Fibroblast of villous mesenchyme (primary cell): ENCODE results near the gene ATOH8. TPM values are rescaled to one million over a fixed set of nuclear protein-coding genes. Genes with fewer than 3 reads are reported as not detected.
A peak's percentile ranks its signal among the peaks of the same experiment; 100 is the strongest.

Experiments
- DNase-seq: peaks from one replicate; pipeline ENCODE4 v3.0.0-alpha.2; 2010; ENCODE audit warnings: low read depth
- H3K4me3 ChIP-seq: 2 replicates; pipeline ENCODE4 v1.5.1; 2011; ENCODE audit warnings: low read depth, mild to moderate bottlenecking, low read length
- total RNA-seq: library from RNA; depleted of rRNA; stranded (reverse); fragments of >200 nt; gene quantifications from 2 replicates; pipeline ENCODE4 v1.2.3, GENCODE V29; 2012
- TF ChIP-seq, protein P1 (sequence below): IDR thresholded peaks from 2 replicates; pipeline ENCODE4 v1.5.1; 2012; ENCODE audit warnings: low read depth, mild to moderate bottlenecking, low read length; ENCODE audit not compliant: insufficient read depth

The ATOH8 gene
- total RNA-seq, 1 donor, result 9.1 TPM

DNA sequence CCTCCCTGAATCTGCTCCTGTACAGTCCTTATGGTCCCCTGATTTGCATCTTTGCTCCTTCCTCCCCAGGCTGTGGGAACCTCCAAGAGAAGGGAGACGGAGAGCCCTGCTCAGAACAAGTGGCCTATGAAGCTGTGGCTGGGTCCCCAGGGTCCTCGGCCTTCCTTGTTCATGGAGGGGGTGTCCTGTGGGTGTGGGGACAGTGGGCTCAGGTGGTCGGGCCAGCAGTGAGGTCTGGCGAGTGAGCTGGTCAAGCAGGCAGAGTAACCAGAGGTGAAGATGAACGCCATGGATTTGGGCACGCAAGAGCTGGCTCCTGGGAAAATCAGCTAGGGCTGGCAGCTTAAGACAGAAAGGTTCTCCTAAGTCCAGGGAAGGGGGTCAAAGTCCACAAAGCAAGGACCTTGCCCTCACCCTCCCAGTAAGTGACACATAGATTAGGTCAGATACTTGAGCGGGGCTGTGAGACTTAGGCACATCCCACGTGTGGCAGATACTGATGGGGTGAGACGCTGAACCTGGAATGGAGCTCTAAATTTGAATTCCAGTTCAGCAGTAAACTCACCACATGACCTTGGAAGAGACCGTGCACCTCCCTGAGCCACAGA is 34.8 kb upstream of the ATOH8 start:
- DNase-seq, result no peak
- no peak overlapping the region for H3K4me3 ChIP-seq
- TF ChIP-seq, protein P1, sequence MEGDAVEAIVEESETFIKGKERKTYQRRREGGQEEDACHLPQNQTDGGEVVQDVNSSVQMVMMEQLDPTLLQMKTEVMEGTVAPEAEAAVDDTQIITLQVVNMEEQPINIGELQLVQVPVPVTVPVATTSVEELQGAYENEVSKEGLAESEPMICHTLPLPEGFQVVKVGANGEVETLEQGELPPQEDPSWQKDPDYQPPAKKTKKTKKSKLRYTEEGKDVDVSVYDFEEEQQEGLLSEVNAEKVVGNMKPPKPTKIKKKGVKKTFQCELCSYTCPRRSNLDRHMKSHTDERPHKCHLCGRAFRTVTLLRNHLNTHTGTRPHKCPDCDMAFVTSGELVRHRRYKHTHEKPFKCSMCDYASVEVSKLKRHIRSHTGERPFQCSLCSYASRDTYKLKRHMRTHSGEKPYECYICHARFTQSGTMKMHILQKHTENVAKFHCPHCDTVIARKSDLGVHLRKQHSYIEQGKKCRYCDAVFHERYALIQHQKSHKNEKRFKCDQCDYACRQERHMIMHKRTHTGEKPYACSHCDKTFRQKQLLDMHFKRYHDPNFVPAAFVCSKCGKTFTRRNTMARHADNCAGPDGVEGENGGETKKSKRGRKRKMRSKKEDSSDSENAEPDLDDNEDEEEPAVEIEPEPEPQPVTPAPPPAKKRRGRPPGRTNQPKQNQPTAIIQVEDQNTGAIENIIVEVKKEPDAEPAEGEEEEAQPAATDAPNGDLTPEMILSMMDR, result no peak

DNA sequence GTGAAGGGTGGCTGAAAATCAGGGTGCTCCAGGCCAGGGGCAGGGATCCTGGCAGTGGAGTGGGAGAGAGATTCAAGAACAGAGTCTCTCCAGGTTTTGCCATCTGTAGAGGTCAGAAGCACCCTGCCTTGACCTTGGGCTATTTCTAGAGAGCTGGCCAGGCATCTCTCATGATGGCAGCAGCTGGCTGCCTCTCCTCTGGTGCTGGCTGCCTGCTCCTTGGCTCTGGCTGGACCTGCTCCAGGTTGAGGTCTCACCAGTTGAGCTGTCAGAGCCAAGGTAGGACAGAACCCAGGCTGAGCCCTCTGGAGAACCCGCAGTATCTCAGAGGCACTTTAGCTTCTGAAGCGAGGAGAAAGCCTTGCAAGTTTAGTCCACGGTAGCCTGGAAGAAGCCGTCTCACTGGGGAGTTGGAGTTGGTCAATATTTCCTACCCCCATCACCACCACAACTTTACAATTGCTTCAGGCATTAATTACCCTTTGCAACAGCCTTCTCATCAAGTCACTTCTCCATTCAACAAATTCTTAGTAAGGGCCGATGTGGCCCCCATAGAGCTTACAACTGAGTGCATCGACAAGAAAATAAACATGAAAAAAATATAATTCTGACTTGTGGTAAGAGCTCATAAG is 34.1 kb upstream of the ATOH8 start:
- DNase-seq, result no peak
- TF ChIP-seq, protein P1, result no peak
- H3K4me3 ChIP-seq, result no peak overlapping the region

DNA sequence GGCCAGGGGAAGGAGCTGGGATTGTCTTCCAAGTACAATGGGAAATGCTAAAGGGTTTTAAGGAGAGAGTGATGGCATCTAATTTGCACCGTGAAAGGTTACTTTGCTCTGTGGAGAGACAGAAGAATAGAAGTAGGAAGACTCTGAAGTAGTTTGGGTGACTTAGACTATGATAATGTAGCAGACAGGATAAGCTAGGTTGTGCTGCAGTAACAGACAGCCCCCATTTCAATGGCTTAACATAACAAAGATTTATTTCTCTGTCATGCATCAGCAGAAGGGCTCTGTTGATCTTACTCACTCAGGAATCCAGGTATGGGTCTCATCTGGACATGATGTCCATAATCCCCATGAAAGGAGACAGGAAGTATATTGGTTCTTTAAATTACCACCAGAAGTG is 33.3 kb upstream of the ATOH8 start:
- no peak overlapping the region for H3K4me3 ChIP-seq
- DNase-seq, result no peak
- TF ChIP-seq, protein P1, result no peak

DNA sequence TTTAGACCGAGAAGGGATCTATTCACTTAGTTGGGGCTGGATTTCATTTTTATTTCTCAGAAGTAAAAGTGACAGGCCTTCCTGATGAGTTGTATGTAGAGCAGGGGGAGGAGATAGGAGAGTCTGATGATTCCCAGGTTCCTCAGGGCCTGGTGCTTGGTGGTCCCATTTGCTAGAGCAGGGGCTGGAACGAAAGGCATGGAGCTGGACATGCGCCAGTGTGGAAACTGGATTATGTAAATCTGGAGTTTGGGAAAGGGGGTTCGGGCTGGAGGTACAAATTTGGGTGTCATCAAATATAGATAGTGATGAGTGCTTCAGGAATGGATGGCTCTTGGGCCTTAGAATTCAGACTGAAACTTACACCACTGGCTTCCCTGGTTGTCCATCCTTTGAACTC is 32.1 kb upstream of the ATOH8 start:
- TF ChIP-seq, protein P1, result no peak
- H3K4me3 ChIP-seq, result no peak overlapping the region
- no peak for DNase-seq

DNA sequence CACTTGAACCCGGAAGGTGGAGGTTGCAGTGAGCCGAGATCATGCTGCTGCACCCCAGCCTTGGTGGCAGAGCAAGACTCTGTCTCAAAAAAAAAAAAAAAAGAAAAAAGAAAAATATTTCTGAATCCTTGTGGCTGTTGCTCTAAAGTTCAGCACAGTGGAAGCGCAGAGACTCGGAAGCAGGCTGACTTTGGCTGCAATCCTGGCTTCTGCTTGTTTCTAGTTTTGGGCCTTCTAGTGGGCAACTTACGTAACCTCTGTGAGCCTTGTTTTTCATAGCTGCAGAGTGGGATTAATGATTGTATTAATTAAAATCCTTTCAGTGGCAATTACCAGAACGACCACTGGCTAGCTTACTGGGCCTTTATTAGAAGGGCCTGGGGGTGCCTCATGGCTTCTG is 31.3 kb upstream of the ATOH8 start:
- TF ChIP-seq, protein P1, result no peak
- no peak for DNase-seq
- H3K4me3 ChIP-seq, result no peak overlapping the region

DNA sequence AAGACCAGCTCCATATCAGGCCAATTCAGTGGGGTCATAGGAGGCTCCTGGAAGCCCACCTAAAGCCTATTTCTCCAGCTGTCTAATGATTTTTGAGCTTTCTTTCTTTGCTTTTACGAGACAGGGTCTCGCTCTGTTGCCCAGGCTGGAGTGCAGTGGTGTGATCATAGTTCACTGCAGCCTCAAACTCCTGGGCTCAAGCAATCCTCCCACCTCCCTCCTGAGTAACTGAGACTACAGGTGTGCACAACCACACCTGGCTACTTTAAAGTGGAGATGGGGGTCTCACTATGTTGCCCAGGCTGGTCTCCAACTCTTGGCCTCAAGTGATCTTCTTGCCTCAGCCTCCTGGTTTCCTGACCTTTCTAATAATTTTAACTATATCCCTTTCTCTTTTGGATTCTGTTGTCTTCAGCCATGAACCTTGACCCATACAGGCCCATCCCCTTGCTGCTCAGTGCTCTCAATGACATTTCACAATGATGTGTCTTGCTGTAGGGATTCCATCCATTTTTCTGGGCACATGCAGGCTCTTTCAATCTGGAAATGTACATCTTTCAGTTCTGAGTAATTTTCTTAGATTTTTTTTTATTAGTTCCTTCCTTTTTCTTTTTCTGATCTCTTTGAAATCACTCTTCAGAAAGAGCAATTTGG is 30.0 kb upstream of the ATOH8 start:
- TF ChIP-seq, protein P1, result no peak
- H3K4me3 ChIP-seq, result no peak overlapping the region
- DNase-seq, result peak; percentile 54
